ENCODE data around the gene KRT15. TPM values are rescaled to one million over a fixed set of nuclear protein-coding genes. Genes with fewer than 3 reads are reported as not detected.

The KRT15 gene
- total and polyA plus RNA-seq, 9 of the 15 experiments (the other 6 are each of a cell fraction or from before 2014, with no cell fraction given): 0.28 to 4.4 (median 0.56) TPM

- no peak for TF ChIP-seq NFXL1 (CRISPR knock-in tag; IDR thresholded peaks at IDR 0.05)
- TF ChIP-seq ZNF668 (CRISPR knock-in tag; IDR thresholded peaks at IDR 0.05): no peak
- TF ChIP-seq ZNF184 (CRISPR knock-in tag; IDR thresholded peaks at IDR 0.05): no peak
- TF ChIP-seq SMARCA4 (IDR thresholded peaks at IDR 0.05): peak; percentile 84
- TF ChIP-seq SNIP1 (IDR thresholded peaks at IDR 0.05; ENCODE audit: low read depth): no peak
- TF ChIP-seq MBD1 (CRISPR knock-in tag; IDR thresholded peaks at IDR 0.05): no peak
- TF ChIP-seq ARID3B (CRISPR knock-in tag; IDR thresholded peaks at IDR 0.05; ENCODE audit: borderline replicate concordance): no peak
- TF ChIP-seq ZNF639 (CRISPR knock-in tag; conservative IDR thresholded peaks at IDR 0.05 in 1 of 2, IDR thresholded peaks at IDR 0.05 in 1 of 2): 0 out of 4 replicates have a peak, but pooled peaks of 1 of the 2 experiments have one; percentile 15
- no peak for TF ChIP-seq XRCC3 (IDR thresholded peaks at IDR 0.05)
- peak; percentile 25 for TF ChIP-seq CXXC5 (CRISPR knock-in tag; IDR thresholded peaks at IDR 0.05)
- TF ChIP-seq ZBTB43 (CRISPR knock-in tag; IDR thresholded peaks at IDR 0.05): no peak
- TF ChIP-seq HDAC1 (IDR thresholded peaks at IDR 0.05): peak in 1 of 2 experiments; percentile 62; a peak in 2 of 4 replicates
- TF ChIP-seq HNRNPLL (IDR thresholded peaks at IDR 0.05; ENCODE audit: low read depth, low read length, poor library complexity, severe bottlenecking): peak; percentile 28
- peak; percentile 74; the same call in 1 of the 2 replicates for TF ChIP-seq FOXJ2 (tag; IDR thresholded peaks at IDR 0.05)
- TF ChIP-seq BHLHE40 (IDR thresholded peaks at IDR 0.05; ENCODE audit: low read length): peak; percentile 96
- 0 out of 6 replicates have a peak, but pooled peaks of 1 of the 3 experiments have one; percentile 38 for TF ChIP-seq ZBTB11 (CRISPR knock-in tag; IDR thresholded peaks at IDR 0.05)
- TF ChIP-seq ILF3 (IDR thresholded peaks at IDR 0.05; ENCODE audit: borderline replicate concordance): no peak
Observed at GRCh38 chr17:41500131-41500911, 18.4 kb downstream of the KRT15 start (continued).
